Rectal smooth muscle tissue (tissue), 1 donor: ENCODE data around the gene ST6GALNAC5.

Experiments used
- H3K27ac ChIP-seq: one replicate; pipeline ENCODE4 v1.7.0; 2013; ENCODE audit warnings: low read depth, low read length, inconsistent platforms
- H3K27me3 ChIP-seq: one replicate; pipeline ENCODE4 v1.7.0; 2013; ENCODE audit warnings: low read length; ENCODE audit not compliant: control insufficient read depth, insufficient read depth
- H3K36me3 ChIP-seq: one replicate; pipeline ENCODE4 v1.7.0; 2013; ENCODE audit warnings: low read length; ENCODE audit not compliant: control insufficient read depth, insufficient read depth
- H3K4me1 ChIP-seq: one replicate; pipeline ENCODE4 v1.7.0; 2013; ENCODE audit warnings: low read length; ENCODE audit not compliant: control insufficient read depth, insufficient read depth
- H3K4me3 ChIP-seq: one replicate; pipeline ENCODE4 v1.7.0; 2013; ENCODE audit warnings: low read length
- H3K9ac ChIP-seq: one replicate; pipeline ENCODE4 v1.7.0; 2013; ENCODE audit warnings: low read length

Gene ST6GALNAC5

DNA sequence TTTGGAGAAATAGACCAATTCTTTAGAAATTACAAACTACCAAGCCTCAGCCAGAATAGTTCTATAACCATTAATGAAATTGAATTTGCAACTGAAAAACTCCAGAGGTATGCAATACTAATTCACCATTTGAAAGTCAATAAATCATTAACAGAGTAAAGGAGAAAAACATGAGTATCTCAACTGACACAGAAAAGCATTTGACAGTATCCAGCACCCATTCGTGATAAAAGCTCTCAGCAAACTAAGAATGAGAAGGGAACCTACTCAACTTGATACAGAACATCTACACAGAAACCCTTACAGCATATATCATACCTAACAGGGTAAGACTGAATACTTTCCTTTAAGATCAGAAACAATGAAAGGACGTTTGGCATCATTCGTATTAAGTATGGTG, 54.3 kb downstream of the ST6GALNAC5 start:
- no peaks in the 10 kb centered on the region for H3K27me3 ChIP-seq
- H3K27ac ChIP-seq: no peak overlapping the region
- H3K4me3 ChIP-seq: no peak overlapping the region
- no peaks in the 10 kb centered on the region for H3K4me1 ChIP-seq
- H3K9ac ChIP-seq: no peak overlapping the region
- no peaks in the 10 kb centered on the region for H3K36me3 ChIP-seq

DNA sequence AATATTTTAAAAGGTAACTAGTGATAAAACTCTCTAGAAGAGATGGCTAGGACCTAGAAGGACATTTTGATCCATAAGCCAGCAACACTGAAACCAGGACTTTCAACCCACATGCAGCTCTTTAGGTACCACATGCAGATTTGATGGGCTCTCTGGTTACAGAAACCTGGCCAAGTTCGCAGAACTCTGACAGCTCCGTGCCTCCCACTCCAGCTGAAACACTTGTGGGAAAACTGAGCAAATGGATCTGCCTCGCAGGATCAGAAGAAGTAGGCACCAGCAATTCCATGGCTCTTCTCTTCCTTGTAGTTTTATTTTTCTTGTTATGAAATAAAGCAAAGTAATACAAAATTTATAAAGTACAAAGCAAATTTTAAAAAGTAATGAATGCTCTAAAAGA, 58.5 kb downstream of the ST6GALNAC5 start:
- Histone ChIP-seq H3K27me3 (no peaks in the 10 kb centered on the region), H3K4me3 (no peak overlapping the region), H3K4me1 (no peaks in the 10 kb centered on the region), H3K9ac (no peak overlapping the region), H3K27ac (no peak overlapping the region), H3K36me3 (no peaks in the 10 kb centered on the region)

DNA sequence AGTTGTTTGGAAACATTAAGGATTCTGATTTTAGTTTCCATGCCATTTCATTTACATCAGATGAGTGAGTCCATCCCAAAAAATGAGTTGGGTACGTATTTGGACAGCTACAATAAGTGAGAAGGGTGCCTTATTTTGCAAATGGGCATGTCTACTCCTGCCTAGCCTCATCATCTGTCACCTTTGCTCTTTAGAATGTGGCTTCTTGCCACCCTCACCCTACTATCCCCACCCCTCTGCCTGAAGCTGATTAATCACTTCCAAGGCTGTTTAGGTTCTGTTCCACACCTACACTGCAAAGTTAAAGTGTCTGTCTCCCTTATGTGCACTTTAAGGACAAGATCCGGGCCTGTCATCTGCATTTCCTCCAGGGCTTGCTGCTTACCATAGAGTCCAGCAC, 61.2 kb downstream of the ST6GALNAC5 start:
- H3K36me3 ChIP-seq: no peaks in the 10 kb centered on the region
- H3K4me1 ChIP-seq: no peaks in the 10 kb centered on the region
- no peak overlapping the region for H3K9ac ChIP-seq
- no peak overlapping the region for H3K27ac ChIP-seq
- no peaks in the 10 kb centered on the region for H3K27me3 ChIP-seq
- no peak overlapping the region for H3K4me3 ChIP-seq

DNA sequence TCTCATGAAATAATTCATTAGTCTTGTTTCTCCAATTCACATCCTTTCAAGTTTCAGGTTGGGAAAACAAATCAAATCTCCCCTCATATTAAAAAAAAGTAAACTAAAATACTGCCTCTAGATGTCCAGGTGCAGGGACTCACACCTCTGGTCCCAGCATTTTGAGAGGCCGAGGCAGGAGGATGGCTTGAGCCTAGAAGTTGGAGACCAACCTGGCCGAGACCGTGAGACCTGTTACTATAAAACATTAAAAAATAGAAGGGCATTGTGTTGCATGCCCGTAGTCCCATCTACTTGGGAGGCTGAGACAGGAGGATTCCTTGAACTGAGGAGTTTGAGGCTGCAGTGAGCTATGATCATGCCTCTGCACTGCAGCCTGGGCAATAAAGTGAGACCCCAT, 61.9 kb downstream of the ST6GALNAC5 start:
- Histone ChIP-seq H3K9ac (no peak overlapping the region), H3K4me1 (no peaks in the 10 kb centered on the region), H3K27ac (no peak overlapping the region), H3K36me3 (no peaks in the 10 kb centered on the region), H3K4me3 (no peak overlapping the region), H3K27me3 (no peaks in the 10 kb centered on the region)

DNA sequence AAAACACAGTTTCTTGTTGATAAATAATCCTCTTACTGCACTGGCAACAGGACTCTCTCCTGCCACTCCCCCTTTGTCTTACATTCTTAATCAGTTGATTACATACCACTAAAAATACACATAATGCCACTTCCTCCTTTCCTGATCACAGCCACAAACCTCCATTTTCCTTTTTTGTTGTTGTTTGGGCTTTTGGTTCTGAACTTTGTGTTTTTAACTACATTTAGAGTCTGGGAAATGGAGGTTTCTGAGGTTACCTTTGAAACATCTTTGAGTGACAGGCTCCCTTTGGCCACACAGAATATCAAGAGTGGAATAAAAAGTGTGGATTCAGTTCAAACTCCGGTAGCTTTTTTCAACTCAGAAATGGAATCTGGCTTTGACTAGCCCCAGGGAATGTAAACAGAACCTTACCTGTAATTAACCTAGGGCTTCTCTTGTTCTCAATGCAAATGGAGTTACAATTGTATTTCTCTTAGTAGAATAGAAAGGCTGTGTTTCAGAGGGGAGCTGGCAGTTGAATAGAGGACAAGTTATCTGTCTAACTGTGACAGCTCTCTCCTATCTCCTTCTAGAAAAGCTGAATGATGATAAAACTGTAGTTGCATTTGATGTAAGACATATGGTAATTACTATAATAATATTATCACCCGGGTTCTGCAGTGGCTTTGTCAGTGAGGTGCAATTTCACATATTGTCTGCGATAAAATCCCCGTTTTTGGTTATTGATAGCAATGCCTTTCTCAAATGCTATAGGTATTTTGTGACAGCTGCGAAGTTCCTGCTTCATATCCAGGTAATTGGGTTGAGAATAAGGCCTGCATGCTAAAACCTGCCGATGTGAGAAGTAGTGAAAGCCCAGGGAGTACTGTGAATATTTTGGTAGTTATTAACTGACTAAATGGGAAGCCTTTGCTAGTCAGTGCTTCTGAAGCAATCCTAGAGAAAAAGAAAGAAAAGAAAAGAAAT, 66.9 kb downstream of the ST6GALNAC5 start:
- Histone ChIP-seq H3K4me1 (no peaks in the 10 kb centered on the region), H3K36me3 (no peaks in the 10 kb centered on the region), H3K27ac (no peak overlapping the region), H3K27me3 (no peaks in the 10 kb centered on the region), H3K9ac (no peak overlapping the region), H3K4me3 (no peak overlapping the region)

DNA sequence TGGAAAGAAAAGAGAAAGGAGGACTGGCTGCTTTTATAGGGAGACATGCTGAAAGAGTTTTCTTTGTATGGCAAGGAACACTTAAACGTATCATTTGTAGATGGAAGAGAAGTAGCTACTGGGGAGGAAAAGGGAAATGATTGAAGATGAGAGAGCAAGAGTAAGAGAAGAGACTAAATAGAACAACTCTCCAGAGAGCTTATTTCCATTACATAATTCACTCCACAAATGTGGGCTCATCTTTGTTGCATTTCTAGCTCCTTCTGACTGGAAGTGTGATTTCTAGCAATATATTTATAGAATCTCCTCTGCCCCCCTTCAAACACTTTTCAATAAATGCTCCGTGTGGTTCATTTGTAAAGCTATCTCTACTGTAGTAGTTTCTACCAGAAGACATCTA, 71.0 kb downstream of the ST6GALNAC5 start:
- H3K27me3 ChIP-seq: no peaks in the 10 kb centered on the region
- no peak overlapping the region for H3K4me3 ChIP-seq
- no peaks in the 10 kb centered on the region for H3K36me3 ChIP-seq
- no peaks in the 10 kb centered on the region for H3K4me1 ChIP-seq
- H3K27ac ChIP-seq: no peak overlapping the region
- no peak overlapping the region for H3K9ac ChIP-seq

DNA sequence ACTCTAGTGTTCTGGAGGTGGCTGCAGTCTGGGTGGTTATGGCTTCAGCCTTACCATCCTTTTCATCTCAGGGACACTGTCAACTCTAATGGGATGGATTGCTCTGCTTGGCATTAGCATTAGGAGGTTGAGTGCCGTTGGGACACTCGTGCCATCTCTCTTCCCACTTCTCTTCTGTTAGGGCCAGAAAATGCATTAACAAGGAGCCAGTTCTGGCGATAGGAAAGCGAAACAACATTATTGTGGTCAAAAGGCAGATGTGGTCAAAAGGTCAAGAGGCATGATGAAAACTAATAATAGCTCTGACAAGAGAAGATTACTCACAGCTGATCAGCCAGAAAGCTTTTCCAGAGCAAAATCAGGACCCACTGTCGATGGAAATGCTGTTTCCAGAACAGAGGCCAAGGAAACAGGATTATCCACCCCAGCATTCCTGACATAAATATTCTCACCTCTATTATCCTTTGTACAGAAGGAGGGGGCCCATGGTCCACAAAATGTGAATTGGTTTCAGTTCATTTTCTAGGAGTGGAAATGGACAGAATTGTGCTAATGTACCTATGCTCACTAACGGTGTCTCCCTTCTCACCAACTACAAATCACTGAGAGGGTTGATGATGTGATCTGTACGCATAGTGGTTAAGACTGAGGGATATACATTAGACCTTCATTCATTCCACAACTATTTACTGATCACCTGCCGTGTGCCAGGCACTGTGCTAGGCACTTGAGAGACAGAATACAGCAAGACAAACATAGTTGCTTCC, 72.0 kb downstream of the ST6GALNAC5 start:
- Histone ChIP-seq H3K4me3 (no peak overlapping the region), H3K27ac (no peak overlapping the region), H3K27me3 (no peaks in the 10 kb centered on the region), H3K9ac (no peak overlapping the region), H3K36me3 (no peaks in the 10 kb centered on the region), H3K4me1 (no peaks in the 10 kb centered on the region)

DNA sequence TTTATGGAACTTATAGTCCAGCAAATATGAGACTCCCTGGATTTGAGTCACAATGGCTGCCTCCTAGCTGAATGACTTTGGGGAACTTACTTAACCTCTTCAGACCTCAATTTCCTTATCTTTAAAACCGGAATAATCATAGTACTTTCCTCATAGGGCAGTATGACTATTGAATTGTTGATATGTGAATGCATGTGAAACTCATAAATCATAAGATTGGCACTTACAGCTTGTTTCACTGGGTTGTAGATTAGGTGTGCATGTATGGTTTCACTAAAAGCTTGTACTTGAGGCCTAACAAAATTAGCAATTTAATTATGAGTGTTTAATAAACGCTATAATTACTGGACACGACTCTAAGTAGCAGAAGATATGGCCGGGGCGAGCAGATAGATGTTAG, 72.5 kb downstream of the ST6GALNAC5 start:
- Histone ChIP-seq H3K27me3 (no peaks in the 10 kb centered on the region), H3K27ac (no peak overlapping the region), H3K4me1 (no peaks in the 10 kb centered on the region), H3K36me3 (no peaks in the 10 kb centered on the region), H3K4me3 (no peak overlapping the region), H3K9ac (no peak overlapping the region)

DNA sequence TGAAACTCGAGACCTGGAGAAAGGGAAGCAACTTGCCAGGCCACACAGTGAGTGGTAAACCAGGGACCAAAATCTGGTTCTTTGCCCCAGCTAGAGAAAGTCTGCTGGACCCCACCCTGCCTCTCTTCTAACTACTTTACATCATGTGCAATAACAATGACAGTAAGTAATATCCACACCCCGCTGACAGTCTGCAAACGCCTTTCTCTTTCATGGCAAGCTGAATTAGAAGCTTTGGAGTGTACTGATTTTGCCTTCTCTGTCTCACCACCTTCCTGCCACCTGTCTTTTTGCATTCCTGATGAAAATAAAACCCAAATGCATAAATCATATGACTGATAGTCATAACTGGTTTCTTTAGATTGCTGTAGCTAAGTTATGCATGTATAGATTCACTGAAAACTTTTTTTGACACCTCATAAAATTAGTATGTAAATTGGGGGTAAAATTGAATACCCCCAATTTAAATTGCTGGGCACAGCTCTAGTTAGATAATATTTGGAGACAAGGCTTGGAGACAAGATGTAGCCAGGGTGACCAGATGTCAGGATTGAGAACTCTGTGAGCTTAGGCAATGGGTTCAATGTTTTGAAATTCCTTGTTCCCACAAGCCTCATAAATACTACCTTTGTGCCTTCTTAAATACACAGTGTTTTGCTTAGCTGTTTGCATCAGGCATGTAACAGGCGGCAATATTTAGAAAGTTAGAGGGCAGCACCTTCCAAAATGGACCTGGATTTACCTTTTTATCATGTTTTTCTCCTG, 73.5 kb downstream of the ST6GALNAC5 start:
- Histone ChIP-seq H3K9ac (no peak overlapping the region), H3K36me3 (no peaks in the 10 kb centered on the region), H3K4me1 (no peaks in the 10 kb centered on the region), H3K27me3 (no peaks in the 10 kb centered on the region), H3K4me3 (no peak overlapping the region), H3K27ac (no peak overlapping the region)

DNA sequence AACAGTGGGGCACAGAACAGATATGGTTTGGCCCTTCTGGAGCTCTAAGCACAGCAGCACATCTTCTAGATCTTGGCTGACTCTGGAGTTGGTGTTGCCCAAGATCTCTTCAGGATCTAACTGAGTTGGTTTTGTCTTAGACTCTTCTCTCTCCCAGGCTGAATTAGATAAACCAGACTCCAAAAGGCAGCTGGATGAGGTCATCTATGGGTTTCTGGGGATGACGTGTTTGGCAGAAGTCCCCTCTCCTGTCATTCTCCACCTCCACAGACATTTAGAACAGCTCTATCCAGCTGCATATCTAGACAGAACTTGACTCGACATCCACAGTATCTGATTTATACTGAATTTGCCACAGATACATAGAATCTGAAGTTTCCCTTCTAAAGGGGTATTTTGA, 75.3 kb downstream of the ST6GALNAC5 start:
- Histone ChIP-seq H3K27me3 (no peaks in the 10 kb centered on the region), H3K4me3 (no peak overlapping the region), H3K4me1 (no peaks in the 10 kb centered on the region), H3K36me3 (no peaks in the 10 kb centered on the region), H3K9ac (no peak overlapping the region), H3K27ac (no peak overlapping the region)

DNA sequence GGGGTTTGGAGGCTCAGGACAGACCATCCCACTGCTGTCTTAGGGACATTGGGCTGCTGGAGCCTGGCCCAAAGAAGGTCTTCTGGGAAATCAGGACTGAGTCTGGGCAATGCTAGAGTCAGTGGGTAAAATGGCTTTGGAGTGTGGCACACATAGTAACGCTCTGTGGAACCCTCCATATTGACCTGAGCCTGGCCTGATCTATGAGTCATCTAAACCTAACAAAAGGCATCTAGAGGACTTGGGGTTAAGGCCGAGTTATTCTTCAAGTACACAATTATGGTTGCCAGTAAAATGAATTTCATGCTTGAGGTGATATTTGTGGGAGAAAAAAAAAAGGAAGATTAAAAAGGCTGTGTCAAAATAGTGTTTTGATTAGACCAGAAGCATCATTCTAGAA, 77.7 kb downstream of the ST6GALNAC5 start:
- H3K4me3 ChIP-seq: no peak overlapping the region
- no peak overlapping the region for H3K9ac ChIP-seq
- H3K27me3 ChIP-seq: no peaks in the 10 kb centered on the region
- no peaks in the 10 kb centered on the region for H3K36me3 ChIP-seq
- no peaks in the 10 kb centered on the region for H3K4me1 ChIP-seq
- no peak overlapping the region for H3K27ac ChIP-seq

DNA sequence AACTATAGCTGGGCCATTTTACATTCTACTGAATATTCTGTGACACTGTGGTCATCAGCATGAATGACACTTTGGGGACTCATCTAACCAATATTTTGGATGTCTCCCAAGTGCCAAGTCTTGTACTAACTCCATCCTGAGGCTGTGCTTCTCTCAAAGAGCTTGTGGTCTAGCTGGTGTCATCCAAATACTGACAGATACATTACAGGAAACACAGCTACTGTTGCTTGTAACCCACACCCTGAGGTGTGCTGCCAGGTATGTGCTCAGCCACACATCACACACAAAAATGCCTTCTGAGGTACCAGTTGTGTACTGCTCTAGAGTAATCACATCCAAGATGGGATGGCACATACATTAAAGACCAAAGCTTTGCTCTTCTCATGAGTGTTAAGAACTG, 81.6 kb downstream of the ST6GALNAC5 start:
- Histone ChIP-seq H3K9ac (no peak overlapping the region), H3K4me1 (no peaks in the 10 kb centered on the region), H3K27ac (no peak overlapping the region), H3K4me3 (no peak overlapping the region), H3K27me3 (no peaks in the 10 kb centered on the region), H3K36me3 (no peaks in the 10 kb centered on the region)
